Adrenal gland (tissue), 12 donors: ENCODE results near the gene SLC46A2. TPM values are rescaled to one million over a fixed set of nuclear protein-coding genes. Genes with fewer than 3 reads are reported as not detected.

Source experiments
- DNase-seq, 7 donors: peaks; one replicate each; pipeline ENCODE4 v3.0.0-alpha.2; 2019 to 2020
- H3K27ac ChIP-seq, 5 donors: fragments of 200-600 bp; sonication (generic) in 4 of 5; 1 replicate in 3 of 5; 2 replicates in 2 of 5; pipeline versions ENCODE4 v1.5.1 to v1.8.0; 2016 to 2020; ENCODE audit warnings: mild to moderate bottlenecking in 1 of 5
- H3K27me3 ChIP-seq: fragments of 200-600 bp; 2 replicates; pipeline ENCODE4 v1.8.0; 2021
- H3K36me3 ChIP-seq, 2 donors: fragments of 200-600 bp; replicated peaks in 1 of 2; 1 replicate in 1 of 2; 2 replicates in 1 of 2; pipeline versions ENCODE4 v1.5.1 to v1.8.0; 2018 to 2022
- H3K4me1 ChIP-seq, 2 donors: fragments of 200-600 bp; replicated peaks in 1 of 2; 1 replicate in 1 of 2; 2 replicates in 1 of 2; pipeline versions ENCODE4 v1.5.1 to v1.8.0; 2018 to 2021
- H3K4me3 ChIP-seq, 4 donors: fragments of 200-600 bp; sonication (generic) in 3 of 4; one replicate each; pipeline ENCODE4 v1.5.1; 2016 to 2018
- H3K9me3 ChIP-seq, 3 donors: fragments of 200-600 bp; sonication (generic) in 1 of 3; replicated peaks in 1 of 3; 1 replicate in 2 of 3; 2 replicates in 1 of 3; pipeline versions ENCODE4 v1.5.1 to v1.8.0; 2016 to 2021
- CTCF ChIP-seq, 6 experiments: fragments of 450-650 bp in 4 of 6; fragments of 200-600 bp in 2 of 6; sonication (generic) in 1 of 6; IDR thresholded peaks; 1 replicate in 5 of 6; 2 replicates in 1 of 6; pipeline versions ENCODE4 v1.5.1 to v1.8.0; 2016 to 2021; ENCODE audit warnings: antibody characterized with exemption in 6 of 6, mild to moderate bottlenecking in 2 of 6, moderate library complexity in 1 of 6
- POLR2A ChIP-seq, 2 donors: fragments of 450-650 bp; IDR thresholded peaks; one replicate each; pipeline ENCODE4 v1.6.1; 2017; ENCODE audit warnings: antibody characterized with exemption in 2 of 2, mild to moderate bottlenecking in 2 of 2, moderate library complexity in 1 of 2
- WGBS, 4 donors: extraction: QIAGEN DNeasy Blood & Tissue Kit in 2 of 4; methylation state at CpG; one replicate each; pipeline versions ENCODE4 v1.1.5 to v1.1.7; 2013 to 2017; 5-methylcytosine and 5-hydroxymethylcytosine counted together
- intact Hi-C, 2 donors: fragments of 100-400 bp; cut with DNase I; formaldehyde crosslinking; loops; one replicate each; pipeline versions ENCODE4 v1.14.1 to v1.15.0; 2022 to 2023
- polyA plus RNA-seq, 3 donors: library from polyadenylated mRNA; stranded (reverse); fragments of 200-250 nt in 2 of 3; fragments of 350-450 nt in 1 of 3; fragmentation: Illumina TruSeq in 1 of 3; extraction: RNeasy Lipid Tissue Mini Kit (QIAGEN cat#74804) in 1 of 3; gene quantifications; one replicate each; pipeline ENCODE4 v1.2.3, GENCODE V29; 2013 to 2014
- total RNA-seq, 9 donors: library from RNA; depleted of rRNA in 4 of 9; stranded (reverse); fragments of >200 nt in 4 of 9; fragments of 120-200 nt in 1 of 9; fragmentation: NEBNext Ultra II Directional in 1 of 9; extraction: Animal tissue kit (Norgen Biotek cat#: 25700) in 1 of 9; gene quantifications; one replicate each; pipeline versions ENCODE4 v1.1.0 to v1.2.4, GENCODE V29; 2013 to 2023
- donor health status: healthy with polysubstance abuse.
- donor health status: Bipolar disorder and iron deficiency.
- donor health status: DM: yes; HTN: yes; CAD: no.
- donor health status: DM: no; HTN: no; CAD: no.
- donor health status: DM: no; HTN: no; CAD: no.
- donor health status: DM: yes; HTN: yes; CAD: no.

Gene SLC46A2
- total and polyA plus RNA-seq, 12 donors, result 0.07 to 1.9 (median 0.48) TPM; not detected in 6

DNA sequence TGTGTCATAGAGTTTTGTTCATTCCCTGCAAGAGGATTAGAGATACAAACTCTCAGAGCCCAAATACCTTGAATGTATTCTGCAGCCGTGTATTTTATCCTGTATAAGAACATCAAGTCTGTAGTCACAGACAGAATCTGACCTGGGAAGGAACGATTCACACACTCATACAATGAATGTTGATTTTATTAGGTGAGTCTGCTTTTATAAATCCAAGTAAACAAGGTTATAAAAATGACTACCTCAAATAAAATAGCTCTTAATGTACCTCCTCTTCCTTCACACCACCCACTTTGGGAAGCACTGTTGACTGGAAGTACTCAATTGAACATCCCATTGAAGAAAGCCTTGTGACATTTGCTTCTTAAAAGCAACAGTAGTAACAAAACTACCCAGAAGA, 11.9 kb downstream of the SLC46A2 start:
- TF ChIP-seq POLR2A (IDR thresholded peaks at IDR 0.05) (no peak), CTCF (IDR thresholded peaks at IDR 0.05) (no peak)
- H3K4me3 ChIP-seq, result no peak overlapping the region
- intact Hi-C loops, result no loop called here
- 82 to 92% (median 91%) methylated on average over 2 of the region's 2 CpGs for WGBS, 4 donors
- H3K27me3 ChIP-seq, result no peaks in the 10 kb centered on the region
- H3K36me3 ChIP-seq, result no peaks in the 10 kb centered on the region
- DNase-seq, result no peak
- no peak overlapping the region for H3K27ac ChIP-seq
- H3K4me1 ChIP-seq, result no peaks in the 10 kb centered on the region
- no peaks in the 10 kb centered on the region for H3K9me3 ChIP-seq

DNA sequence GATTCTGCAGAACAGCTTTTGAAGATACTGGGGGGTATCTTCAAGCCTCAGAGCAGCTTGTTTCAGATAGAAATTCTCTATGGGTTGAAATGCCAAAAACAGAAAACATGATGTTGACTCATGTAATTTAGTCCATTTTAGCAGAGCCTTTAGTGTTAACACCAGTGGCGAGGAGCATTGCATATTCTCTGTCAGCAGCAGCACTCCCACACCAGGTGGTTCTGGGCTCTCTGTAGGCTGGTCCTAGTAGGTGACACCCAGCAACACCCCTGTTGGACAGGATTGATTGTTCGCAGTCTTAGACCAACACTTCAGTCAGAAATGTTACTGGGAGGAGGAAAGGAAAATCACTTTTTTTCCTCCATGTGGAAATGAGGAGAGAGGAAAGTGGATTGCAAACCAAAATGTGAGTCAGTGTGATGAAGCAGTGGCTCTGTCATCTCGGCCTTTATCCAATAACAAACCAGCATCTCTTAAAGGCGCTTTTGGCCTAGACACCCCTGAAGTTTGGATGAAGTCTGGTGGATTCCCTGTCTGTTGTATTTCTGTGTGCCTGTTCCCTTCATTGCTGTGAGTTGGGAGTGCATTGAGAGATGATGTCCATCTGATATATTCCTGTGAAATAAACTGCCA, 16.8 kb downstream of the SLC46A2 start:
- H3K27ac ChIP-seq, result no peak overlapping the region
- H3K9me3 ChIP-seq, result no peaks in the 10 kb centered on the region
- no peaks in the 10 kb centered on the region for H3K4me1 ChIP-seq
- H3K27me3 ChIP-seq, result no peaks in the 10 kb centered on the region
- no peak overlapping the region for H3K4me3 ChIP-seq
- intact Hi-C loops, result no loop called here
- 90 to 95% (median 92%) methylated on average over 4 of the region's 4 CpGs for WGBS, 4 donors
- no peak for DNase-seq
- peaks cover 0 to 4% of the 10 kb centered on the region in 2 donors for H3K36me3 ChIP-seq
- TF ChIP-seq CTCF (IDR thresholded peaks at IDR 0.05), result no peak
- no peak for TF ChIP-seq POLR2A (IDR thresholded peaks at IDR 0.05)

DNA sequence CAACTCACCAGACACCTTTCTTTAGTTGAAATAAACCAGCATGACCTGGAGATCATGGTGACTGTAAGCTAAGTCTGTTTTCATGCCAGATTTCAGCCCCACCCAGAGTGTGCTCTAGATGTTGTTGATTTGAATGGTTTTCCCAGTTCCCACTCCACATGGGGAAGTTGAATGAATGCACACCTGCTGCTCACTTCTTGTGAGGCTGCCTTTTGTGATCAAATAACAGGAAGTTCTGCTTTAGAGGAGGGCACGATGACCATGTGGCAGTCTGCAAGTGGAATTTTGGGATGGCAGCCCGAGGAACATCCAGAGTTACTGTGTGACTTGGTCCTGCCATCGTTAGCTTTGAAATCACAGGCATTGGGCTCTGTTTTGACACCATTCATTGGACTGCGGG, 18.7 kb downstream of the SLC46A2 start:
- Histone ChIP-seq H3K27me3 (no peaks in the 10 kb centered on the region), H3K27ac (no peak overlapping the region), H3K4me3 (no peak overlapping the region), H3K9me3 (no peaks in the 10 kb centered on the region), H3K36me3 (peaks cover 0 to 10% of the 10 kb centered on the region in 2 donors), H3K4me1 (no peaks in the 10 kb centered on the region)
- TF ChIP-seq POLR2A (IDR thresholded peaks at IDR 0.05) (no peak), CTCF (IDR thresholded peaks at IDR 0.05) (no peak)
- DNase-seq, result no peak
- intact Hi-C loops, result no loop called here
- WGBS, 4 donors, result 66 to 86% (median 69%) methylated on average over 4 of the region's 4 CpGs

GRCh38 chr9:112870556-112870955, 20.1 kb downstream of the SLC46A2 start:
- Histone ChIP-seq H3K27ac (no peak overlapping the region), H3K9me3 (no peaks in the 10 kb centered on the region), H3K36me3 (peaks cover 0 to 10% of the 10 kb centered on the region in 2 donors), H3K4me1 (no peaks in the 10 kb centered on the region), H3K4me3 (no peak overlapping the region), H3K27me3 (no peaks in the 10 kb centered on the region)
- TF ChIP-seq POLR2A (IDR thresholded peaks at IDR 0.05) (no peak), CTCF (IDR thresholded peaks at IDR 0.05) (no peak)
- intact Hi-C loops, result no loop called here
- 87 to 94% (median 90%) methylated on average over 5 to 6 of the region's 6 CpGs for WGBS, 4 donors
- DNase-seq, result no peak
